KMS-11 (cell line): ENCODE data around the gene SLC1A2.

Source experiments
- H2AFZ ChIP-seq: fragments of 200-600 bp; sonication (generic); 2 replicates; pipeline ENCODE4 v1.6.1; 2016; ENCODE audit warnings: antibody characterized with exemption, mixed run types, low read depth
- H3K27ac ChIP-seq: fragments of 200-600 bp; sonication (generic); 2 replicates; pipeline ENCODE4 v1.6.1; 2016; ENCODE audit warnings: mild to moderate bottlenecking, mixed run types
- H3K27me3 ChIP-seq: fragments of 200-600 bp; sonication (generic); 2 replicates; pipeline ENCODE4 v1.6.1; 2017; ENCODE audit warnings: mild to moderate bottlenecking, low read depth, mixed run types, moderate library complexity; ENCODE audit not compliant: insufficient read depth
- H3K36me3 ChIP-seq: fragments of 200-600 bp; sonication (generic); 2 replicates; pipeline ENCODE4 v1.6.1; 2017; ENCODE audit warnings: mild to moderate bottlenecking, mixed run types; ENCODE audit not compliant: insufficient read depth
- H3K4me1 ChIP-seq: fragments of 200-600 bp; sonication (generic); 2 replicates; pipeline ENCODE4 v1.6.1; 2016; ENCODE audit warnings: mild to moderate bottlenecking, low read depth, mixed run types; ENCODE audit not compliant: poor library complexity, severe bottlenecking
- H3K4me2 ChIP-seq: fragments of 200-600 bp; sonication (generic); 2 replicates; pipeline ENCODE4 v1.7.0; 2016; ENCODE audit warnings: mild to moderate bottlenecking, mixed run types
- H3K4me3 ChIP-seq: fragments of 200-600 bp; sonication (generic); IDR thresholded peaks from 2 replicates; pipeline ENCODE4 v1.6.1; 2017; ENCODE audit warnings: low read depth, low read length, mixed read lengths; ENCODE audit not compliant: insufficient read depth
- H3K79me2 ChIP-seq: fragments of 200-600 bp; sonication (generic); 2 replicates; pipeline ENCODE4 v1.6.1; 2016; ENCODE audit warnings: low read depth, mixed run types; ENCODE audit not compliant: insufficient read depth
- H3K9ac ChIP-seq: fragments of 200-600 bp; sonication (generic); 2 replicates; pipeline ENCODE4 v1.6.1; 2016; ENCODE audit warnings: mild to moderate bottlenecking, mixed run types
- H4K20me1 ChIP-seq: fragments of 200-600 bp; sonication (generic); 2 replicates; pipeline ENCODE4 v1.6.1; 2016; ENCODE audit warnings: mild to moderate bottlenecking, mixed run types; ENCODE audit not compliant: insufficient read depth
- TF ChIP-seq, protein P1 (sequence below): fragments of 200-600 bp; sonication (generic); conservative IDR thresholded peaks from 2 replicates; pipeline ENCODE4 v1.6.1; 2017; ENCODE audit warnings: low read depth, mild to moderate bottlenecking, antibody characterized with exemption, low read length, moderate library complexity, mixed read lengths

The SLC1A2 gene

DNA sequence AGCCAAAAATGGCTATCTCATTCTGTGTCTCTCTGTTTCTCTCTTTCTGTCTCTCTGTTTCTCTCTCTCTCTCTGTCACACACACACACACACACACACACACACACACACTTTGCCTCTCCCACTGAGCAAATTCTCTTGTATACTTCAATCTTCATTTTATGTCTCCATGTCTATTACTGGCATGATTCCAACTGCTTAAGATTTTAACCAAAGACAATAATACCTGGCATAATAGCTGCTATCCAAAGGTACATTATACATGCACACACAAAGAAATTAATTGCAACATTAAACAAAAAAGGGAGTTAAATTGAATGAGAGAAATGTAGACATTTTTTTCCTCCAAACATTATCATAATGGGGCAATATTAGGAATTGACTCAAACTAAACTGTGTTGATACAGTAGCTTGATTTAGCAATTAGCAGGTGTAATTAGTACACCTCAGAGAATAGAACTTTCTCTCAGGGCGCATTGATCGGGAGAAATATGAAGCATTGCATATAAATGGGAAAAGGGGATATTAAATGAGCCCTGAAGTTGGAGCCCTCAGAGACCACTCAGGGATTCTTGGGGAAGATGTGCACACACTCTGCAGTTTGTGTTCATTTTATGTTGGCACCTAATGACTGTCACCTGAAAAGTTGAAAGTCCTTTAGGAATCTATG, 17.4 kb upstream of the SLC1A2 start:
- Histone ChIP-seq H3K9ac (no peak overlapping the region), H4K20me1 (no peaks in the 10 kb centered on the region), H3K27me3 (no peaks in the 10 kb centered on the region), H3K79me2 (no peaks in the 10 kb centered on the region), H3K27ac (no peak overlapping the region), H3K4me3 (no peak overlapping the region), H2AFZ (no peak overlapping the region), H3K36me3 (no peaks in the 10 kb centered on the region), H3K4me2 (no peak overlapping the region), H3K4me1 (no peaks in the 10 kb centered on the region)
- TF ChIP-seq, protein P1, sequence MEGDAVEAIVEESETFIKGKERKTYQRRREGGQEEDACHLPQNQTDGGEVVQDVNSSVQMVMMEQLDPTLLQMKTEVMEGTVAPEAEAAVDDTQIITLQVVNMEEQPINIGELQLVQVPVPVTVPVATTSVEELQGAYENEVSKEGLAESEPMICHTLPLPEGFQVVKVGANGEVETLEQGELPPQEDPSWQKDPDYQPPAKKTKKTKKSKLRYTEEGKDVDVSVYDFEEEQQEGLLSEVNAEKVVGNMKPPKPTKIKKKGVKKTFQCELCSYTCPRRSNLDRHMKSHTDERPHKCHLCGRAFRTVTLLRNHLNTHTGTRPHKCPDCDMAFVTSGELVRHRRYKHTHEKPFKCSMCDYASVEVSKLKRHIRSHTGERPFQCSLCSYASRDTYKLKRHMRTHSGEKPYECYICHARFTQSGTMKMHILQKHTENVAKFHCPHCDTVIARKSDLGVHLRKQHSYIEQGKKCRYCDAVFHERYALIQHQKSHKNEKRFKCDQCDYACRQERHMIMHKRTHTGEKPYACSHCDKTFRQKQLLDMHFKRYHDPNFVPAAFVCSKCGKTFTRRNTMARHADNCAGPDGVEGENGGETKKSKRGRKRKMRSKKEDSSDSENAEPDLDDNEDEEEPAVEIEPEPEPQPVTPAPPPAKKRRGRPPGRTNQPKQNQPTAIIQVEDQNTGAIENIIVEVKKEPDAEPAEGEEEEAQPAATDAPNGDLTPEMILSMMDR = no peak

DNA sequence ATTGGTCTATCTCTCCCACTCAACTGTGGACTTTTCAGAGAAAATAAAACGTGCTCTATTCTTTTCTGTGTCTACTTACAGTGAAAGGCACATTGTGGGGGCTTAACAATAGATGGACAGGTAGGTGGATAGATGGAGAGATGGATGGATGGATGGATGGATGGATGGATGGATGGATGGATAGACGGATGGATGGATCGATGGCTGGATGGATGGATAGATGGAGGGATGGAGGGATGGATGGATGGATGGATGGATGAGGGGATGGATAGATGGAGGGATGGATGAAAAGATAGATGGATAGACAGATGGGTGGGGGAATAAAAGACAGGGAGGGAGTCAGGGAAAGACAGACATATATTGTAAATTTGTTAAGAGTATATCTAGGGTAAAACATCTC, 14.2 kb upstream of the SLC1A2 start:
- Histone ChIP-seq H3K27me3 (no peaks in the 10 kb centered on the region), H2AFZ (no peak overlapping the region), H3K4me3 (no peak overlapping the region), H3K79me2 (no peaks in the 10 kb centered on the region), H3K4me1 (no peaks in the 10 kb centered on the region), H3K9ac (no peak overlapping the region), H3K27ac (no peak overlapping the region), H4K20me1 (no peaks in the 10 kb centered on the region), H3K4me2 (no peak overlapping the region), H3K36me3 (no peaks in the 10 kb centered on the region)
- TF ChIP-seq, protein P1 = no peak

DNA sequence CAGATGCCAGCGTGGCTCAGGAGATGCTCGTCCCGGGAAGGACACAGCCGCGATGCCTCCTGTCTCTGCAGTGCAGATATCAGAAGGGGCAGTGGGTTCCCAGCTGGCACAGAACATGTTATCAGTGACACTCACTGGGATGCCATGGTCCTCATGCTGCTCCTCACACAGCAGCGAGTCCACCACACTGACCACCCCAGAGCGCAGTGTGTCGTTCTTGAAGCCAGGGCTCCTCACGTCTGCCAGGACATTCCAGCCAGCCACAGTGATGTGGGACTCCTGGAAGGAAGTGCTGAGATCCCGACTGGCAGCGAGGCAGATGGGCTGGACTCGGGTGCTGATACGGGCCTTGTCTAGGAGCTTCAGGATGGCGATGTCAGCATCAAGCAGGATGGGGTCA, 13.1 kb upstream of the SLC1A2 start:
- no peaks in the 10 kb centered on the region for H3K36me3 ChIP-seq
- no peak overlapping the region for H2AFZ ChIP-seq
- no peaks in the 10 kb centered on the region for H3K27me3 ChIP-seq
- no peak overlapping the region for H3K4me3 ChIP-seq
- H4K20me1 ChIP-seq = no peaks in the 10 kb centered on the region
- TF ChIP-seq, protein P1 = no peak
- H3K9ac ChIP-seq = no peak overlapping the region
- H3K79me2 ChIP-seq = no peaks in the 10 kb centered on the region
- H3K4me1 ChIP-seq = no peaks in the 10 kb centered on the region
- no peak overlapping the region for H3K27ac ChIP-seq
- no peak overlapping the region for H3K4me2 ChIP-seq

DNA sequence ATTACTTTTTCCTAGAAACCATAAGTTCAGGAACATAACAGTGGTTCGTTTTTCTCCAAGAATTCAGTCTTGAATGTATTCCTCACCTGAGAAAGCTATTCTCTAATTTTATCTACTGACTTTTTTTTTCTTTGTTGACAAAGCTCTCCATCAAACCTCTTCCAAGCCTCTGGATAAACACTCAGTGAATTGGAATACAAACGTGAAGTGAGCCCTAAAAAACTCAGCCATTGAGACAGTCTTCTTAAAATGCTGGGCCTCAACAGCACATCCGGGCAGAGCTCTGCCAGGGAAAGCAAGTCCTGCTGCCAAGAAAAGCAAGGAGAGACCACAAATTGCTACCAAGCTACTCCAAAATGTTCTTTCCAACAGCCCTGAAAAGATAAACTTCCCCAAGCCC, 7.7 kb upstream of the SLC1A2 start:
- Histone ChIP-seq H3K4me2 (no peak overlapping the region), H3K79me2 (no peaks in the 10 kb centered on the region), H4K20me1 (no peaks in the 10 kb centered on the region), H3K36me3 (no peaks in the 10 kb centered on the region), H3K4me1 (no peaks in the 10 kb centered on the region), H3K27me3 (no peaks in the 10 kb centered on the region), H3K9ac (no peak overlapping the region), H3K27ac (no peak overlapping the region), H2AFZ (no peak overlapping the region), H3K4me3 (no peak overlapping the region)
- TF ChIP-seq, protein P1 = no peak
